ENCODE data around the gene HERC4.

- TF ChIP-seq POLR2AphosphoS5 (IDR thresholded peaks at IDR 0.05; ENCODE audit: low read depth, low read length), result no peak
- TF ChIP-seq FOSL1 (IDR thresholded peaks at IDR 0.05; ENCODE audit: low read depth), result no peak
- TF ChIP-seq CEBPB (IDR thresholded peaks at IDR 0.05; ENCODE audit: low read depth), result no peak
Measured at GRCh38 chr10:68118657-68119056, 43.6 kb upstream of the HERC4 start.
